ES-I3 (cell line): ENCODE measurements around the gene ZNF710.
A peak's percentile ranks its signal among the peaks of the same experiment; 100 is the strongest.

Experiments used
- H3K36me3 ChIP-seq: 2 replicates; pipeline ENCODE4 v1.6.1; 2013; ENCODE audit warnings: mild to moderate bottlenecking, low read length, control low read depth, moderate library complexity; ENCODE audit not compliant: insufficient read depth
- H3K4me1 ChIP-seq: 2 replicates; pipeline ENCODE4 v1.6.1; 2013; ENCODE audit warnings: mild to moderate bottlenecking, control low read depth, low read length; ENCODE audit not compliant: insufficient read depth
- H3K9ac ChIP-seq: 2 replicates; pipeline ENCODE4 v1.6.1; 2013; ENCODE audit warnings: low read depth, mild to moderate bottlenecking, low read length, moderate library complexity
- H3K9me3 ChIP-seq: 2 replicates; pipeline ENCODE4 v1.6.1; 2013; ENCODE audit warnings: mild to moderate bottlenecking, low read length, moderate library complexity; ENCODE audit not compliant: control insufficient read depth, insufficient read depth

The ZNF710 gene

GRCh38 chr15:90002428-90002844, 1.3 kb downstream of the ZNF710 start:
- H3K9ac ChIP-seq, result peak overlapping the region; percentile 75
- H3K4me1 ChIP-seq, result peaks cover 47% of the 10 kb centered on the region
- H3K9me3 ChIP-seq, result no peaks in the 10 kb centered on the region
- H3K36me3 ChIP-seq, result no peaks in the 10 kb centered on the region

DNA sequence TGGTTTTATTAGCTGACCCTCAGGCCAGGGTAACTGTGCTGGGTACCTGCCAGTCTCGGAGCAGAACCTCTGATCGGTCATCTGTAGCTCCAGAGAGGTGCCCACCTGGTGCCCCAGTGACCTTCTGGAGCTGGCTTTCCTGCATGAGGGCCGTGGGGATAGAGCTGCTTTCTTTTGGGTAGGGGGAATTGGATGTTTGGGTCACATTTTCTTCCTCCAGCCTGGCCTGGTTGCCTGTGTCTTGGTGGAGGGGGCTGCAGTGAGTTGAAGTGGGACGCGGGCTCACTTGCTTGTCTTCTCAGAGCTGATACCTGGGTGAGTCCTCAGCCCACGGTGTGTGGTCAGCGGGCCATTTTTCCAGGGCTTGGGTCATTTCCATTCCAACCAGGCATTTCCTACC, 2.6 kb downstream of the ZNF710 start:
- Histone ChIP-seq H3K9ac (no peak overlapping the region), H3K36me3 (no peaks in the 10 kb centered on the region), H3K4me1 (peaks cover 40% of the 10 kb centered on the region), H3K9me3 (no peaks in the 10 kb centered on the region)

- Histone ChIP-seq H3K9me3 (no peaks in the 10 kb centered on the region), H3K9ac (no peak overlapping the region), H3K36me3 (no peaks in the 10 kb centered on the region), H3K4me1 (peaks cover 35% of the 10 kb centered on the region)
Observed at GRCh38 chr15:90004252-90004651, 3.1 kb downstream of the ZNF710 start.

DNA sequence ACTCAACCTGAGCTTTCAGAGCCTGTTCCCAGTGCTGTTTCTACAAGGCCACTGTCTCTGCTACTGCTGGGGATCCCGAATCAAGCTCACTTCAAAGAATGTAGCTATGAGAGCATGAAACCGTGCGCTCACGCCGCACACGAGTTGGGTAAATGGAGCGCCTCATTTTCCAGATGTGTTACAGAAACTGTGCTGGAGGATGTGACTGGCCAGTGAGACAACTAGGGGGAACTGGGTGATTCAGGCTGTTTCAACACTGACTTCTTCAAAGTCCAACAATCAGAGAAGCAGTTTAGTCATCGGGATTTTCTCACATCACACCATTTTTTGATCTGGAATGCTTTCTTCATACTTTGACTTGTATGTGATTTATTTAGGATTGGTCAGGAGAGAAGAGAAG, 3.5 kb downstream of the ZNF710 start:
- peaks cover 33% of the 10 kb centered on the region for H3K4me1 ChIP-seq
- H3K9ac ChIP-seq, result no peak overlapping the region
- H3K36me3 ChIP-seq, result no peaks in the 10 kb centered on the region
- H3K9me3 ChIP-seq, result no peaks in the 10 kb centered on the region

DNA sequence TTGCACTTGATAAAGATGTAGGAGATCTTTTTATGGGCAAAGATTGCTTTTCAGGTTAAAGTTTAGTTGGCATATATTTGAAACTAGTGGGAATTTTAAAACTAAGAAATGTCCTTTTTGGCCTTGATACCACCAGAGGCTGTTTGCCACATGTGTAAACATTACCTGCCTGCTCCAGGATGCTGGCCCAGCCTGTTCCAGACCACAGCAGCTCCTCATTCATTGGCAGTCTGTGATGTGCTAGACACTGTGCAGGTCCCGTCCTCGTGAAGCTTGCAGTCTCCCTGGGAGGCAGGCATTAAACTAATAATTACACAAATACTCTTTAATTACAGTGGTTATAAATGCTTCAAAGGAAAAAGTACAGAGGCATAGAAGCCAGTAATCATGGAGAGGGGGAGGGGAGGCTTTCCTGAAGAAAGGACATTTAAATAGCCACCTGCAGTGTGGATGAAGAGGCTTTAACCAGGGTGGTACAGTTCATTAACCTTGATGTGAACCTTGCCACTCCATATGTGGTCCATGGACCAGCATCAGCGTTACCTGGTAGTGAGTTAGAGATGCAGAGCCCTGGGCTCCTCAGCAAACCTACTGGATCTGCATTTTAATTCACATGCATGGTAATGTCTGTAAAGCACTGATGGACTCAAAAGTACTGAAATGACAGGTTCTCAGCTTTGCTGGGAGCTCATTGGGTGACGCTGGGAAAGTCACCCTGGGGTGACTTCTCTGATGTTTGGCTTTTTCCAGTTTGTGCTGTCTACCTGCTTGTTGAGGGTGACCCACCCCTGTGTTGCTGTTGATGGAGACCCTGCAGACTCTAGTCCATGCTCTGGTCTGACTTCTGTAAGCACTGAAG, 5.3 kb downstream of the ZNF710 start:
- no peaks in the 10 kb centered on the region for H3K36me3 ChIP-seq
- no peak overlapping the region for H3K9ac ChIP-seq
- peaks cover 33% of the 10 kb centered on the region for H3K4me1 ChIP-seq
- H3K9me3 ChIP-seq, result peaks cover 6% of the 10 kb centered on the region; the same call in 1 of the 2 replicates

DNA sequence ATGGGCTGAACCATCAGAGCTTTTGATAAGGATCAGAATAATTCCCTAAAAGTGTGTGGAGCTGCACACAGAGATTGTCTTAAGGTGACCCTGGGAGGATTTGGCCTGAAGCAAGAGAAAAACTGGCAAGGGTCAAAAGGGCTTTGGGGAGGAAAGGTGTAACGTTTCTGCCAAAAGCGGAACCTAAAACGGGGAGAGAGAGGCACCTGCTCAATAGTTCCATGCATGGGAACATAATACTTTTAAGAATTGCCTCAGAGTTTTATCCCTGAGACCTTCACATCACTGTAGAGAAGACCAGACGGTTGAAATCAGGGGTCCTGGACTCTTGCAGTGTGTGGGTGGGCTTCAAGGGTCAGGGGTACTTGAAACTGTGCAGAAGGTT, 5.9 kb downstream of the ZNF710 start:
- peaks cover 11% of the 10 kb centered on the region; the same call in 1 of the 2 replicates for H3K9me3 ChIP-seq
- H3K36me3 ChIP-seq, result no peaks in the 10 kb centered on the region
- no peak overlapping the region for H3K9ac ChIP-seq
- H3K4me1 ChIP-seq, result peaks cover 33% of the 10 kb centered on the region

DNA sequence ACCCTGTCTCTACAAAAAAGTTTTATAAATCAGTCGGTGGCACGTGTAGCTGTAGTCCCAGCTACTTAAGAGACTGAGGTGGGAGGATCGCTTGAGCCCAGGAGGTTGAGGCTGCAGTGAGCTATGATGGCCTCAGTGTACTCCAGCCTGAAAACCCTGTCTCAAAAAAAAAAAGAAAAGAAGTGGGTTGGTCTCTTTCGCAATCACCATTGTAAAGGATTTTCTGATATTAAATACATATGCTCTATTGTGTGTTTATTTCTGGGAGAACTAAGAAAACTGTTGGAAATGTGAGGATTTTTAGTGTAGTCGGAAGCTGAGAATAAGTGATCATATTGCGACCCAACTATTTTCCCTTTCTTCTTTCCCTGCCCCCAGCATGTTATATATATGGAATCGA, 7.5 kb downstream of the ZNF710 start:
- Histone ChIP-seq H3K36me3 (no peaks in the 10 kb centered on the region), H3K4me1 (peaks cover 31% of the 10 kb centered on the region), H3K9me3 (peaks cover 11% of the 10 kb centered on the region; the same call in 1 of the 2 replicates), H3K9ac (no peak overlapping the region)

DNA sequence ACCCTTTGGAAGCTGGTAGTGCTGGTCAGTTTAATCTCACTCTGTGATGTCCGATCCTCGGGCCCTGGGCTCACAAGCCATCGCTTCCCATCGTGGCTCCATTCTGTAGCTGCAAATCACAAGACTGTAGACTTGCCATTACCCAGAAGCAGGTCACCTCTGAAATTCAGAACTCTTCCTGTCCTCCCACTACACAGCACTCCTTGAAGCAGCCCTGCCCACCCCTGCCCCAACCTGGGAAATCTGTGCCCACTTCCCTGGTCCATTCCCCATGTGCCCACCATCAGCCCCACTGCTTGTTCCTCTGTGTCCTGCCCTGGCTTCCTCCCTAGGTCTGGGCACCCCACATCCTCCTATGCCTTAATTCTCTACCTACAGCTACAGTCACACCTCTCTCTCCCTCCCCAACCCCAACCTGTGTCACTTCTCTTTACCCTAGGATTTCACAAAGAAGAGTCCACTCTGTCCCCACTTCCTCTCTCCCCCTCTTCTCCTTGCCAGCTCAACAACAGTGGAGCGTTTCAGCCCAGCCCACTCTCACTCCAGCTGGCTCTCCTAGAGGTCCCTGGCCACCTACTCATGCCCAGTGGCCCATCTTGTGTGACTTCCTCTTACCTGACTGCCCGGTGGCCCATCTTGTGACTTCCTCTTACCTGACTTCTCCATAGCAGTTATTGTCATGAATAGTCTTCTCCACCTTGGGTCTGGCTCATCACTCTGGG, 8.3 kb downstream of the ZNF710 start:
- Histone ChIP-seq H3K36me3 (no peaks in the 10 kb centered on the region), H3K4me1 (peaks cover 22% of the 10 kb centered on the region), H3K9ac (no peak overlapping the region), H3K9me3 (peaks cover 11% of the 10 kb centered on the region; the same call in 1 of the 2 replicates)

DNA sequence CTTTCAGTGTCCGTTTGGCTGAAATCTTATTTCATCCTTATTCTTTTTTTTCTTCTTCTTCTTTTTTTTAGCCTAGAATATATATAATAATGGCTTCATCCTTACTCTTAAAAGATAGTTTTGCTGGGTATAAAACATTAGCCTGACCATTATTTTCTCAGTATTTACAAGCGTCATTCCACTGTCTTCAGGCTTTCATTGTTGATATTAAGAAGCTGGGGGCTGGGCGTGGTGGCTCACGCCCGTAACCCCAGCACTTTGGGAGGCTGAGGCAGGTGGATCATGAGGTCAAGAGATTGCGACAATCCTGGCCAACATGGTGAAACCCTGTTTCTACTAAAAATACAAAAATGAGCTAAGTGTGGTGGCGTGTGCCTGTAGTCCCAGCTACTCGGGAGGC, 10.6 kb downstream of the ZNF710 start:
- Histone ChIP-seq H3K4me1 (peaks cover 5% of the 10 kb centered on the region), H3K9me3 (peaks cover 11% of the 10 kb centered on the region; the same call in 1 of the 2 replicates), H3K9ac (no peak overlapping the region), H3K36me3 (no peaks in the 10 kb centered on the region)

DNA sequence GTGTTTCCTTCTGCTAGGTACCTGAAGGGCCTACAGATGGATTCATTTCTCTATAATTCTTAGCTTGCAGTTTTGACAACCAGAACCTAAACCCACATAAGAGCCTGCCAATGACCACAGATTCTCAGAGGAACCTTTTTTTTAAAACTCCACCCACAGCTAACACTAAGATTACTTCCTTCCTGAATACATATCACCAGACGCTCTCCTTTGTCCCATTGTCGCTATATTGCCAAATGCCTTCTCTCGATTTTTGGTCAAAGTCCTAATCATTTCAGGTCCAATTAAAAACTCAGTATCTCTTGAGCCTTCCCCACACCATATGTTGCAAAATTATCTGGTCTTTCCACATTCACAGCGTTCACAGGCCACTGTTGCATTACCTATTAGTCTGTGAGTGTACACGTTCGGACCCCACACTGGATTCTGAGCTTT, 12.4 kb downstream of the ZNF710 start:
- H3K36me3 ChIP-seq, result no peaks in the 10 kb centered on the region
- no peak overlapping the region for H3K9ac ChIP-seq
- peaks cover 3% of the 10 kb centered on the region; the same call in 1 of the 2 replicates for H3K4me1 ChIP-seq
- peaks cover 11% of the 10 kb centered on the region; the same call in 1 of the 2 replicates for H3K9me3 ChIP-seq

DNA sequence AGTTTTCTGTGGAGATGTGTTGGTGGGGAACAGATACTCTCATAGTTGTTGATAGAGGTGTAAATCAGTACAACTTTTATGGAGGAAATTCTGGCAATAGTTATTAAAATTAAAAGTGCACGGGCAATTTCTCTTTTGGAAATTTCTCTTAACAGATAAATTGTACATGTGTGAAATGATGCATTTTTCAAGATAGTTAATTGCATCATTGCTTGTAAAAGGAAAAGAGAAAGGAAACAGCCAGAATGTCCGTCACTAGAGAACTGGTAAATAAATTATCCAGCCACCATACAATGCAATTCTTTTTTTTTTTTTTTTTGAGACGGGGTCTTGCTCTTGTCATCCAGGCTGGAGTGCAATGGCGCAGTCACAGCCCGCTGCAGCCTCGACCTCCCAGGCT, 14.2 kb downstream of the ZNF710 start:
- Histone ChIP-seq H3K36me3 (no peaks in the 10 kb centered on the region), H3K9ac (no peak overlapping the region), H3K9me3 (peaks cover 11% of the 10 kb centered on the region; the same call in 1 of the 2 replicates), H3K4me1 (peaks cover 11% of the 10 kb centered on the region)

DNA sequence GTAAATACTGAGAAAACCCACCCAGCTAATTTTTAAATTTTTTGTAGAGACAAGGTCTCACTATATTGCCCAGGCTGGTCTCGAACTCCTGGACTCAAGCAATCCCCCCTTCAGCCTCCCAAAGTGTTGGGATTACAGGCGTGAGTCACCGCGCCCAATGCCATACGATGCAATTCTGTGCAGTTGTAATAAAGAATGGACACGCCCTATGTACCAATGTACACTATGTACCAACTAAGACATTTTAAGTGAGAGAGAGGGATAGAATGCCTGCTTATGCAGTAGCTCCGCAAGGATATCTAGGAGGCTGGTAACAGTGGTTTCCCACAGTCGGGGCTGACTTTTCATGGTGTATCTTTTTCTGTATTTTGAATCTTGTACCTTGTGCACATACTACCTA, 14.6 kb downstream of the ZNF710 start:
- no peaks in the 10 kb centered on the region for H3K36me3 ChIP-seq
- H3K9ac ChIP-seq, result no peak overlapping the region
- peaks cover 11% of the 10 kb centered on the region; the same call in 1 of the 2 replicates for H3K9me3 ChIP-seq
- peaks cover 12% of the 10 kb centered on the region for H3K4me1 ChIP-seq

DNA sequence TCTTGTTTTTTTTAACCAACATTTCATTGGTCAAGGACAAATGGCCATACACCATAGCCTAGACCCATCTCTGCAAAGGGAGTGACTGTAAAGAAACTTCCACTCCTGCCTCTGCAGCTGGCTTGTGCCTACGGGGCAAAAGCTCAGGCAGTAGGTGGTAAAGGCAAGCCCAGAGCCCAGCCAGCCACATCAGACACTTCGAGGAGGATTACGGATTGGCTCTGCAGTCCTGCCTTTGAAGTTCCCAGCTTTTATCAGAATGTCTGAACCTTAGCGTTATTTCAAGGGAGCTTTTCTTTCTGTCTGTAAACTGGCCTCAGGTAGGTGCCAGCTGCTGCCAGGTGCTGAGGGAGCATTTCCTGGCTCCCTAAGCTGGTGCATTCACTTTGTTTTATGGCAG, 15.6 kb downstream of the ZNF710 start:
- H3K4me1 ChIP-seq, result peaks cover 12% of the 10 kb centered on the region
- peaks cover 3% of the 10 kb centered on the region; the same call in 1 of the 2 replicates for H3K9me3 ChIP-seq
- no peak overlapping the region for H3K9ac ChIP-seq
- no peaks in the 10 kb centered on the region for H3K36me3 ChIP-seq

GRCh38 chr15:90018216-90018831, 17.2 kb downstream of the ZNF710 start:
- H3K4me1 ChIP-seq, result peaks cover 12% of the 10 kb centered on the region

More at GRCh38 chr15:90018216-90018831, 17.2 kb downstream of the ZNF710 start:
- no peaks in the 10 kb centered on the region for H3K36me3 ChIP-seq
- H3K9me3 ChIP-seq, result no peaks in the 10 kb centered on the region
- no peak overlapping the region for H3K9ac ChIP-seq
